H1 (cell line): ENCODE results near the gene IRF4. TPM values are rescaled to one million over a fixed set of nuclear protein-coding genes. Genes with fewer than 3 reads are reported as not detected.

Experiments
- HDAC6 ChIP-seq: IDR thresholded peaks from one replicate; pipeline ENCODE4 v1.7.1; 2012; ENCODE audit warnings: low read depth, mild to moderate bottlenecking, inconsistent platforms, low read length, moderate library complexity
- ZNF274 ChIP-seq: IDR thresholded peaks from 2 replicates; pipeline ENCODE4 v1.7.0; 2012; ENCODE audit warnings: low read length, borderline replicate concordance; ENCODE audit errors: extremely low read depth
- polyA plus RNA-seq, 7 experiments: library from polyadenylated mRNA; depleted of rRNA in 3 of 7; stranded (reverse) in 5 of 7; unstranded in 2 of 7; fragments of >200 nt in 5 of 7; fragments of 200-250 nt in 2 of 7; gene quantifications; 1 replicate in 5 of 7; 2 replicates in 1 of 7; 4 replicates in 1 of 7; pipeline versions ENCODE4 v1.2.1 to v1.2.3, GENCODE V29; 2011 to 2013; ENCODE audit warnings: missing spikeins in 2 of 7, mixed read lengths in 2 of 7
- total RNA-seq: library from RNA; stranded (reverse); fragmentation: NEBNext Ultra II Directional; extraction: Animal tissue kit (Norgen Biotek cat#: 25700); gene quantifications from 2 replicates; pipeline ENCODE4 v1.2.1, GENCODE V29; 2021

The IRF4 gene
- total and polyA plus RNA-seq, 2 of the 8 experiments (the other 6 are each of a cell fraction or from before 2014, with no cell fraction given) = 0.77 to 2.1 TPM

GRCh38 chr6:389622-390021 lies 1.9 kb upstream of the IRF4 start (continued):
- TF ChIP-seq ZNF274 = no peak
- TF ChIP-seq HDAC6 = no peak
